Gastrocnemius medialis (tissue), 4 donors: ENCODE data around the gene CCDC107.

ENCODE experiments used
- POLR2A ChIP-seq, 2 donors: fragments of 450-650 bp; IDR thresholded peaks; one replicate each; pipeline ENCODE4 v1.6.1; 2017; ENCODE audit warnings: antibody characterized with exemption in 2 of 2, mild to moderate bottlenecking in 2 of 2, moderate library complexity in 2 of 2
- TF ChIP-seq, protein P1 (sequence below), 5 experiments: fragments of 450-650 bp in 3 of 5; fragments of 200-600 bp in 2 of 5; sonication (generic) in 2 of 5; IDR thresholded peaks in 4 of 5; conservative IDR thresholded peaks in 1 of 5; 1 replicate in 4 of 5; 2 replicates in 1 of 5; pipeline ENCODE4 v1.5.1; 2016 to 2019; ENCODE audit warnings: antibody characterized with exemption in 5 of 5, mild to moderate bottlenecking in 3 of 5, moderate library complexity in 3 of 5

DNA sequence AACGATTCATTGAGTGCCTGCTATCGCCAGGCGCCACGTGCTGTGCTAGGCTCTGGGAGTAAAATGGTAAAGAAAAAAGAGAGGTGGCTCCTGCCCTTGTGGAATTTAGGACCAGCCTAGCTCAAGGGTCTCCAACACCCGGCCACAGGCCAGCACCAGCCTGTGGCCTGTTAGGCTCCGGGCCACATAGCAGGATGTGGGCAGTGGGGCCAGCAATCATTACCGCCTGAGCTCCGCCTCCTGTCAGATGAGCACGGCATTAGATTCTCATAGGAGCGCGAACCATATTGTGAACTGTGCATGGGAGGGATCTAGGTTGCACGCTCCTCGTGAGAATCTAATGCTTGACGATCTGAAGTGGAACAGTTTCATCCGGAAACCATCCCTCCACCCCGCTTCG is 1.7 kb upstream of the CCDC107 start:
- TF ChIP-seq, protein P1, sequence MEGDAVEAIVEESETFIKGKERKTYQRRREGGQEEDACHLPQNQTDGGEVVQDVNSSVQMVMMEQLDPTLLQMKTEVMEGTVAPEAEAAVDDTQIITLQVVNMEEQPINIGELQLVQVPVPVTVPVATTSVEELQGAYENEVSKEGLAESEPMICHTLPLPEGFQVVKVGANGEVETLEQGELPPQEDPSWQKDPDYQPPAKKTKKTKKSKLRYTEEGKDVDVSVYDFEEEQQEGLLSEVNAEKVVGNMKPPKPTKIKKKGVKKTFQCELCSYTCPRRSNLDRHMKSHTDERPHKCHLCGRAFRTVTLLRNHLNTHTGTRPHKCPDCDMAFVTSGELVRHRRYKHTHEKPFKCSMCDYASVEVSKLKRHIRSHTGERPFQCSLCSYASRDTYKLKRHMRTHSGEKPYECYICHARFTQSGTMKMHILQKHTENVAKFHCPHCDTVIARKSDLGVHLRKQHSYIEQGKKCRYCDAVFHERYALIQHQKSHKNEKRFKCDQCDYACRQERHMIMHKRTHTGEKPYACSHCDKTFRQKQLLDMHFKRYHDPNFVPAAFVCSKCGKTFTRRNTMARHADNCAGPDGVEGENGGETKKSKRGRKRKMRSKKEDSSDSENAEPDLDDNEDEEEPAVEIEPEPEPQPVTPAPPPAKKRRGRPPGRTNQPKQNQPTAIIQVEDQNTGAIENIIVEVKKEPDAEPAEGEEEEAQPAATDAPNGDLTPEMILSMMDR (IDR thresholded peaks at IDR 0.05 in 4 of 5, conservative IDR thresholded peaks at IDR 0.05 in 1 of 5): no peak
- TF ChIP-seq POLR2A (IDR thresholded peaks at IDR 0.05): no peak
